GM21723 (cell line): Measurements from ENCODE around the gene GATAD2A.

Source experiments
- ATAC-seq: cut with Tn5 transposase; IDR thresholded peaks from one replicate; pipeline ENCODE4 v1.9.1; 2021; ENCODE audit warnings: mild to moderate bottlenecking, moderate library complexity; ENCODE audit not compliant: unreplicated experiment

The GATAD2A gene

DNA sequence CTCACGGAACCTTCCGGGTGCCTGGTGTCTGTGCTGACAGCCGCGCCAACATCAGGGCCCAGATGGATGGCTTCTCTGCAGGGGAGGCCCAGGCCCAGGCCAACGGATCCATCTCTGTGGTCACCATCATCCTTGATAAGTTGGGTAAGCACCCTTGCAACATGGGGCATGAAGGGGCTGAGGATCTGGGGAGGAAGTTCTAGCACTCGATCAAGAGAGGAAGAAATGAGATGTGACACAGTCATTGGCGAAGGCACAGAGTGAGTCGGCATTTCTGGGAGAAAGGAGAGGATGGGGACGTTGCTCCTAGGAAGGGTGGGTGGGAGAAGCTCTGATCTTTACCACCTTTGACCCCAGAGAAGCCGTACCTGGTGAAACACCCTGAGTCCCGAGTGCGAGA lies 137.0 kb downstream of the GATAD2A start:
- ATAC-seq: no peak

DNA sequence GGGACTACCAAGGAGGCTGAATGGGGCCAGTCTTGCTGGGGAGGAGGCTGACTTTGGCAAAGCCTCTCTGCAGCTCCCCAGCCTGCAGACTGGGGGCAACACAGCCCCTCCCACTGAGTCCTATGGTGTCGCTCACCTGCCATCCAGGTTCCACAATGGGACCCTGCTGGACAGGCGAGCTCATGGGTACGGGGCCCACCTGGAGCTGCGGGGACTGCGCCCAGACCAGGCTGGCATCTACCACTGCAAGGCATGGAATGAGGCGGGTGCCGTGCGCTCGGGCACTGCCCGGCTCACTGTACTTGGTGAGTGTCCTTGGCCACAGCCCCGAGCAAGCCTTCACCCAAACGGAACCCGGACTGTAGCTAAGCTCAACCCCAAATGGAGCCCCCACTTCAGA lies 137.6 kb downstream of the GATAD2A start:
- no peak for ATAC-seq

GRCh38 chr19:19543640-19544039 lies 138.2 kb downstream of the GATAD2A start:
- ATAC-seq: no peak

- ATAC-seq: no peak
Measured at GRCh38 chr19:19544257-19544953, 138.9 kb downstream of the GATAD2A start.

- ATAC-seq: no peak
Measured at GRCh38 chr19:19544954-19545591, 139.6 kb downstream of the GATAD2A start.

GRCh38 chr19:19545707-19546106 lies 140.2 kb downstream of the GATAD2A start:
- no peak for ATAC-seq

- no peak for ATAC-seq
Measured at GRCh38 chr19:19546751-19547162, 141.3 kb downstream of the GATAD2A start.

DNA sequence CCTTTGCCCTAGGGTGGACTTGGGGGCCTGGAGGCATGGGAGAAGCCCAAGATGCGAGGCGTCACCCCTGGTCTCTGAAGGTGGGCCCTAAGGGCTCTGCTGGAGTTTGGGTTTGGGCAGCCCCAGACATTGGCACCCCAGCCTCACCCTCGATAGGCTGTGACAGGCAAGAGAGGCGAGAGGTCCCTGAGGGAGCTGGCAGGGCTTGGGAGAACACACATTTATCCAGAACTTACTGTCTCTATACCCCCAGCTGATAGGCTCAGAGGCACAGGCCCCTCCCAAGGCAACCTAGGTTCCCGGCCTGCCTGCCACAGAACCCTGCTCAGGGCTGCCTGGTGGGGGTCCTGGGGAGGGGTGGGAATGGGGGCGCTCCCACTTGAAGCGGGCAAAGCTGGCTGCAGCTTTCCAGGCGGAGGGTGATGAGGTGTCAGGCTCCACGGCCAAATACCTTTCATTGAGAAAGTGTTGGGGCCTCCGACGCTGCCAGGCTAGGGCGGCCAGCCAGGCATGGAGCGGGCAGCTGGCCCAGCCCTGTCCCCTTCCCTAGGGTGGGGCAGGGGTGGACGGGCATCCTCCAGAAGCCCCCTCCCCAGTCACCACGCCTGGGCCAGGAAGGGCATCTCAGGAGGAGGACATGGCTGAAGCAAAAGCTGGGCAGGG lies 142.3 kb downstream of the GATAD2A start:
- ATAC-seq: no peak

- no peak for ATAC-seq
Measured at GRCh38 chr19:19548915-19549759, 143.7 kb downstream of the GATAD2A start.

DNA sequence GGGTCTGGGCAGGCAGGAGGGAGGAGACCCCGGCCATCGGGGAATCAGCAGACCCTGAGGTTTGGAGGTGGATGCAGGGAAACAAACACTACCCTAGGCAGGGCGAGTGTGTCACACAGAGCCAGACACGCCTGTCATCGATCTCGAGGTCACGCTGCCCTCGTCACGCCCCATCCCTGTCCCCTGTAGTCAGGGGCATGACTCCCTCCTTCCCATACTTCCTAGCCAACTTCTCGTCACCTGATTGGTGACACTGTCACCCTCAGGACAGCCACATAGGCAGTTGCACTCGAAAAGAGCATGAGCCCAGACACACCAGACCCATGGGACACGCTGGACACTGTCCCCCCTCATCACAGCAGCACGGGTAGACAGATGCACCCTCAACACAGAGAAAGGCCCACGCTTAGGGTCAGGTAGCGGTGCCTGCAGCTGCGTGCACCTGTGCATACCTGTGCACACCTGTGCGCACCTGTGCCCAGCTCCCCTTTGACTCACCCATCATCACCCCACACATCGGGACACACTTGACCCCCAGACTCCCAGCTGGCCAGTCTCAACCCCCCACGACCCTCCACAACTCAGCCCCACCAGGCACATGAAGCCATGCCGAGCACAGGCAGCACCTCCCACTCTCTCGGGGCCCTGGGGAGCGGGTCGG lies 144.5 kb downstream of the GATAD2A start:
- ATAC-seq: no peak

GRCh38 chr19:19550485-19550929 lies 145.0 kb downstream of the GATAD2A start:
- no peak for ATAC-seq

- ATAC-seq: no peak
Measured at GRCh38 chr19:19550972-19551852, 145.7 kb downstream of the GATAD2A start.

DNA sequence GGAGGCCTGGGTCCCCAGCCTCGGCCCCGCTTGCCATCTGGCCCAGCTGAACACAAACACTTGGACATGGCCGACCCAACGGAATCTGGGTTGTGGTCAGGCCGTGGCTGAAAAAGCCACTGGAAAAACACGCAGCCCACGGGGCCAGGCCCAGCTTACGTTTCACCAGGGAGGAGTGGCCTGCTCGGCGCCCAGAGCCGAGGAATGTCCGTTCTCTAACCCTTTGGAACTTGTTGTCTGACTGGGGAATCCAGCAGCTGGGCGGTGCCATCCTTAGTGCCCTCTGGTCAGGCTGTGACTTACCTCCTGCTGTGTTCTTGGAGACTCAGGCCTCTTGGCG lies 146.3 kb downstream of the GATAD2A start:
- ATAC-seq: no peak

DNA sequence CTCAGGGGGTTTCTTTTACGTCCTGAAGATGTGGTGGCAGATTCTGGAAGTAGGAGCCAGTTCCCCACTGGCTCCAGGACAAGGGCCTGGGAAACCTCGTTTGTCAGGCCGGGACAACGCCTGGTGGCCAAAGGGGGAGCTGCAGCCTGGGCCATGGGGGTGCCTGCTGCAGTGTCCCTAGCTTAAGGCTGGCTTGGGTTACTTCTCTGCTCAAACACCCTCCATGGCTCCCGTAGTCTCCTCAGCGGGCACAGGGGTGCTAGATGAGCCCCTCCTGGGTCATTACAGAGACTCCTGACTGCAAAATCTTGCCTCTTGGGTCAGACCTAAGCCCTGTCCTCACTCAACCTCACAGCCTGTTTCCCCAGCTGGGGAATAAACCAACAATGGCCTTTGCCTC lies 147.3 kb downstream of the GATAD2A start:
- ATAC-seq: no peak

DNA sequence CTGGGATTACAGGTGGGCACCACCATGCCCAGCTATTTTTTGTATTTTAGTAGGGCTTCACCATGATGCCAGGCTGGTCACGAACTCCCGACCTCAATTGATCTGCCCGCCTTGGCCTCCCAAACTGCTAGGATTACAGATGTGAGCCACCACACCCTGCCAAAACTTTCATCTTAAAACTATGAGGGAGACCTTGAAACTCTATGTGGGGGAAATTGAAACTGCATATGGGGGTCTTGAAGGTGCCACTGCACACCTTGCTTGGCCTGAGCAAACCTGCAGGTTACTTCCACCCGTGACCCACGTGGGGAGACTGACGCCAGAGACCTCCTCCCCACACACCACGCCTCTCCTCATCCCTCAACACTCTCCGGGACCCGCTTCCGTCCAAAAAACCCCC lies 148.2 kb downstream of the GATAD2A start:
- ATAC-seq: no peak

DNA sequence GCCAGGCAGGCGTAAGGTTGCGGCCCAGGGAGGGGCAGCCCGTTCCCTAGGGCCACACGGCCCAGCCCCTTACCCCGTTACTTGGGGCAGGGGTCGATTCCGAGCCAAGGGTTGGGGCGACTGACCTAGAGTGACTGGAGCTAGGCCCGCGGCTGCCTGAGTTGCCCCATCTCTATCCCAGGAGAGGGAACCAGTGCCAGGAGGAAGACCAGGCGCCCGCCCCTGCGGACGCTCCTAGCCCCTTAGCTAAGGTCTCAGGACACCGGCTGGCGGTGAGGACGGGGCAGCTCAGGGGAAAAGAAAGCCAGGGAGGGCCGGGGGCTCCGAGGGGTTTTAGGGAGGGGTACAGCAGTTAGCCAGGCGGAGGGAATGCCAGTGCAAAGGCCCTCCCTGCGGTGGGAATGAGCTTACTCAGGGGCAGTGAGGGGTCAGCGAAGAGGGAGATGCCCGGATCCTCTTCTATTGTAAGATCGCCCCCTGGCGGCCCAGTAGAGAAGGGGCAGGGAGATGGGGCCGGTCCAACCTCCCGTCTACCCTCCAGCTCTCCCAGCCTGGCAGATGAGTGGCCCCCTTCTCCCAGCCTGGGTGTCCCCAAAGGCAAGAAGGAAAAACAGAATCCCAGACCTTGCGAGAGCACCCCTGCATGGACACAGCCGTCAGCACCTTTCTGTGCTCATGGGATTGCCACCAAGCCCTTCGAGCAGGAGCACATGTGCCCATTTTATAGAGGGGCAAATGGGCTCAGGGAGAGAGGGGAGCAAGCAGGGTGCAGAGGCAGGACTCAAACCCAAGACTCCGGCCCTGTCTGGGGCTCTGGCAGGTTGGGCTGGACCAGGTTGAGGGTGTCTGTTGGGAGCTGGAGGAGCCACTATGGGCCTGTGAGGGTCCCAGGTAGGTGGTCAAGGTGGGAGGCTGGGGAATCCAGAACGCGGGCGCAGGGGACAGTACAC lies 148.9 kb downstream of the GATAD2A start:
- no peak for ATAC-seq

DNA sequence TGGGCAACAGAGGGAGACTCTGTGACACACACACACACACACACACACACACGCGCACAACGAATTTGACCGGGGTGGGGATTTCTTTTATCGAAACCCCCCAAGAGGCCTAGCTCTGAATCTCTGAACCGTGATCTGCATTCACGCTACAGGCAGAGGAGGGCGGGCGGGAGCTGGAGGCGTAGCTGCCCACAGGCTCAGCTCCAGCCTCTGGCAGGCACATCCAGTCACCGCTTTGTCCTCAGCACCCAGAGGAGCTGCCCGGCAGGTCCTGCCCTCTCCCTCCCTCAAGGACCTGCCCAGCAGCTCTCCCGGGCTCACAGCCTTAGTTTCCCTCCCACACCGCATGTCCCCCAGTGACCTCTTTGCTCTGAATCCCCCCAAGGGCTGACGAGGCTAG lies 152.6 kb downstream of the GATAD2A start:
- ATAC-seq: no peak
